ENCODE measurements around the gene TBC1D2B.

Gene TBC1D2B

GRCh38 chr15:78077053-78077870, at the start of gene TBC1D2B:
Gene TBC1D2B (minus strand): TSS chr15:78077711. CDS start chr15:78077652, 59 bp downstream.
- Mint-ChIP-seq H3K27me3 (no peaks in the 10 kb centered on the region), H3K9me3 (no peaks in the 10 kb centered on the region), H3K4me1 (peaks cover 46% of the 10 kb centered on the region), H3K27ac (peak within 1 kb of the TSS; percentile 93), H3K4me3 (peak within 1 kb of the TSS; percentile 98), H3K36me3 (ENCODE audit: low read depth) (peaks cover 3% of the 10 kb centered on the region)
- peak; percentile 73 for ATAC-seq
- DNase-seq = peak; percentile 77

- Mint-ChIP-seq H3K36me3 (ENCODE audit: low read depth) (no peaks in the 10 kb centered on the region), H3K4me1 (no peaks in the 10 kb centered on the region), H3K27me3 (peaks cover 2% of the 10 kb centered on the region), H3K4me3 (no peak overlapping the region), H3K9me3 (no peaks in the 10 kb centered on the region), H3K27ac (no peak overlapping the region)
- ATAC-seq = no peak
- DNase-seq = no peak
Measured at GRCh38 chr15:78125267-78125666, 47.8 kb upstream of the TBC1D2B start.

GRCh38 chr15:78120523-78120922, 43.0 kb upstream of the TBC1D2B start:
- no peak for DNase-seq
- Mint-ChIP-seq H3K27ac (no peak overlapping the region), H3K9me3 (no peaks in the 10 kb centered on the region), H3K36me3 (ENCODE audit: low read depth) (no peaks in the 10 kb centered on the region), H3K4me3 (no peak overlapping the region), H3K4me1 (no peaks in the 10 kb centered on the region), H3K27me3 (no peaks in the 10 kb centered on the region)
- no peak for ATAC-seq

GRCh38 chr15:78112551-78112950, 35.0 kb upstream of the TBC1D2B start:
- Mint-ChIP-seq H3K4me3 (no peak overlapping the region), H3K27ac (no peak overlapping the region), H3K27me3 (no peaks in the 10 kb centered on the region), H3K36me3 (ENCODE audit: low read depth) (no peaks in the 10 kb centered on the region), H3K9me3 (no peaks in the 10 kb centered on the region), H3K4me1 (peaks cover 11% of the 10 kb centered on the region)
- ATAC-seq (no peak), DNase-seq (no peak)

- Mint-ChIP-seq H3K4me1 (peaks cover 12% of the 10 kb centered on the region), H3K9me3 (no peaks in the 10 kb centered on the region), H3K27me3 (no peaks in the 10 kb centered on the region), H3K4me3 (no peak overlapping the region), H3K27ac (no peak overlapping the region), H3K36me3 (ENCODE audit: low read depth) (no peaks in the 10 kb centered on the region)
- no peak for ATAC-seq
- DNase-seq = no peak
Measured at GRCh38 chr15:78111788-78112187, 34.3 kb upstream of the TBC1D2B start.

GRCh38 chr15:78110916-78111475, 33.5 kb upstream of the TBC1D2B start:
- no peak for DNase-seq
- Mint-ChIP-seq H3K4me3 (no peak overlapping the region), H3K27ac (no peak overlapping the region), H3K4me1 (peaks cover 13% of the 10 kb centered on the region), H3K9me3 (no peaks in the 10 kb centered on the region), H3K36me3 (ENCODE audit: low read depth) (no peaks in the 10 kb centered on the region), H3K27me3 (no peaks in the 10 kb centered on the region)
- no peak for ATAC-seq

GRCh38 chr15:78110096-78110495, 32.6 kb upstream of the TBC1D2B start:
- ATAC-seq (no peak), DNase-seq (no peak)
- Mint-ChIP-seq H3K27me3 (no peaks in the 10 kb centered on the region), H3K9me3 (no peaks in the 10 kb centered on the region), H3K4me1 (peaks cover 22% of the 10 kb centered on the region), H3K36me3 (ENCODE audit: low read depth) (no peaks in the 10 kb centered on the region), H3K27ac (no peak overlapping the region), H3K4me3 (no peak overlapping the region)

GRCh38 chr15:78109156-78109555, 31.6 kb upstream of the TBC1D2B start:
- H3K9me3 Mint-ChIP-seq = no peaks in the 10 kb centered on the region
- no peak for ATAC-seq
- H3K36me3 Mint-ChIP-seq (ENCODE audit: low read depth) = no peaks in the 10 kb centered on the region
- no peaks in the 10 kb centered on the region for H3K27me3 Mint-ChIP-seq
- H3K27ac Mint-ChIP-seq = no peak overlapping the region
- H3K4me3 Mint-ChIP-seq = no peak overlapping the region
- no peak for DNase-seq
- peaks cover 32% of the 10 kb centered on the region for H3K4me1 Mint-ChIP-seq

GRCh38 chr15:78108300-78109084, 31.0 kb upstream of the TBC1D2B start:
- no peaks in the 10 kb centered on the region for H3K9me3 Mint-ChIP-seq
- H3K27me3 Mint-ChIP-seq = no peaks in the 10 kb centered on the region
- no peak overlapping the region for H3K27ac Mint-ChIP-seq
- H3K4me3 Mint-ChIP-seq = no peak overlapping the region
- no peaks in the 10 kb centered on the region for H3K36me3 Mint-ChIP-seq (ENCODE audit: low read depth)
- H3K4me1 Mint-ChIP-seq = peaks cover 38% of the 10 kb centered on the region
- ATAC-seq (peak; percentile 74), DNase-seq (peak; percentile 83)

- ATAC-seq (no peak), DNase-seq (no peak)
- H3K27me3 Mint-ChIP-seq = no peaks in the 10 kb centered on the region
- no peak overlapping the region for H3K27ac Mint-ChIP-seq
- peaks cover 37% of the 10 kb centered on the region for H3K4me1 Mint-ChIP-seq
- no peak overlapping the region for H3K4me3 Mint-ChIP-seq
- no peaks in the 10 kb centered on the region for H3K36me3 Mint-ChIP-seq (ENCODE audit: low read depth)
- H3K9me3 Mint-ChIP-seq = no peaks in the 10 kb centered on the region
Measured at GRCh38 chr15:78107471-78107870, 30.0 kb upstream of the TBC1D2B start.

- Mint-ChIP-seq H3K9me3 (no peaks in the 10 kb centered on the region), H3K27ac (peak overlapping the region; percentile 23), H3K36me3 (ENCODE audit: low read depth) (no peaks in the 10 kb centered on the region), H3K4me1 (peaks cover 37% of the 10 kb centered on the region), H3K27me3 (no peaks in the 10 kb centered on the region), H3K4me3 (no peak overlapping the region)
- DNase-seq (no peak), ATAC-seq (no peak)
Measured at GRCh38 chr15:78105476-78106241, 28.1 kb upstream of the TBC1D2B start.

GRCh38 chr15:78104566-78105475, 27.3 kb upstream of the TBC1D2B start:
- Mint-ChIP-seq H3K27ac (peak overlapping the region; percentile 53), H3K4me1 (peaks cover 37% of the 10 kb centered on the region), H3K4me3 (no peak overlapping the region), H3K36me3 (ENCODE audit: low read depth) (no peaks in the 10 kb centered on the region), H3K27me3 (no peaks in the 10 kb centered on the region), H3K9me3 (no peaks in the 10 kb centered on the region)
- DNase-seq (no peak), ATAC-seq (no peak)

- Mint-ChIP-seq H3K9me3 (no peaks in the 10 kb centered on the region), H3K4me3 (no peak overlapping the region), H3K27me3 (no peaks in the 10 kb centered on the region), H3K4me1 (peaks cover 37% of the 10 kb centered on the region), H3K36me3 (ENCODE audit: low read depth) (no peaks in the 10 kb centered on the region), H3K27ac (peak overlapping the region; percentile 54)
- ATAC-seq (peak; percentile 4), DNase-seq (no peak)
Measured at GRCh38 chr15:78104119-78104479, 26.6 kb upstream of the TBC1D2B start.
